NCI-H69 (cell line): ENCODE measurements around the gene TMEM198.

Experiments
- DNase-seq: peaks from one replicate; lab custom pipeline; 2025; lab: John Stamatoyannopoulos, UW

Gene TMEM198, protein sequence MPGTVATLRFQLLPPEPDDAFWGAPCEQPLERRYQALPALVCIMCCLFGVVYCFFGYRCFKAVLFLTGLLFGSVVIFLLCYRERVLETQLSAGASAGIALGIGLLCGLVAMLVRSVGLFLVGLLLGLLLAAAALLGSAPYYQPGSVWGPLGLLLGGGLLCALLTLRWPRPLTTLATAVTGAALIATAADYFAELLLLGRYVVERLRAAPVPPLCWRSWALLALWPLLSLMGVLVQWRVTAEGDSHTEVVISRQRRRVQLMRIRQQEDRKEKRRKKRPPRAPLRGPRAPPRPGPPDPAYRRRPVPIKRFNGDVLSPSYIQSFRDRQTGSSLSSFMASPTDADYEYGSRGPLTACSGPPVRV

DNA sequence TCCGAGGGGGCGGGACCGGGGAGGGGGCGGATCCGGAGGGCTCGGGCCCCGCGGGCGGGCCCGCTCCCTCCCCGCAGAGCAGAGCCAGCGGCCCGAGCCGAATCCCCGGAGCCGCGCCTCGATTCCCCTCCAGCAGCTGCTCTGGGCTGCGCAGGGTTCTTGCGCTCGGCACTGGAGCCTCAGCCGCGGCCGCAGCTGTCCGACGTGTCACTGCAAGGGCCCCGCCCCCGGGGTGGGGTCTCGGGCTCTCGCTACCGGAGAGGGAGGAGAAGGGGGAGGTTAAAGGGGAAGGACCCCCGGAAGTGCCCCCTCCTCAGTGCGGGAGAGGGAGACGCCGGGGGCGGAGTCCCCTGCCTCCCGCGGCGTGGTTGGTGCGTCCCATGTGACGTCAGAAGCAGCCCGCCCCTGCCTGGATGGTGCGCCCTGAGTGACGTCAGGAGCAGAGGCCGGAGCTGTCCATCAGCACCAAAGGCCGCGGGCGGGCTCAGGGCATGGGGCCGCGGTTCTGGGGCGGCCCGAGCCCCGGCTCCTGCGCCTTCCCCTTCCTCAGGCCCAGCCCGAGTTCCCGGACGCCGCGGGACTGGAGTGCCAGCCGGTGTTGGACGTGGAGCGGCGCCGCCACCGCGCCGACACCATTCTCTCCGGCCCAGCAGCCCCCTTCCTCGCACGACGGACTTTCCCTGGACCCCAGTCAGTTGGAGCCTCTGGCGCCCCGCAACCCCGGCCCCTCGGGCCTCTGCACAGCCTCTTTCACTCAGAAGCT lies at the start of gene TMEM198, which contains the start of gene CHPF:
TSS of gene TMEM198 (plus strand) at position 433 of the 763 bp plus-strand sequence. CDS start 700 bp downstream, outside the sequence.
TSS of gene CHPF (minus strand) at position 214 of the 763 bp plus-strand sequence. CDS start 271 bp downstream, outside the sequence.
- DNase-seq = peak; percentile 97

DNA sequence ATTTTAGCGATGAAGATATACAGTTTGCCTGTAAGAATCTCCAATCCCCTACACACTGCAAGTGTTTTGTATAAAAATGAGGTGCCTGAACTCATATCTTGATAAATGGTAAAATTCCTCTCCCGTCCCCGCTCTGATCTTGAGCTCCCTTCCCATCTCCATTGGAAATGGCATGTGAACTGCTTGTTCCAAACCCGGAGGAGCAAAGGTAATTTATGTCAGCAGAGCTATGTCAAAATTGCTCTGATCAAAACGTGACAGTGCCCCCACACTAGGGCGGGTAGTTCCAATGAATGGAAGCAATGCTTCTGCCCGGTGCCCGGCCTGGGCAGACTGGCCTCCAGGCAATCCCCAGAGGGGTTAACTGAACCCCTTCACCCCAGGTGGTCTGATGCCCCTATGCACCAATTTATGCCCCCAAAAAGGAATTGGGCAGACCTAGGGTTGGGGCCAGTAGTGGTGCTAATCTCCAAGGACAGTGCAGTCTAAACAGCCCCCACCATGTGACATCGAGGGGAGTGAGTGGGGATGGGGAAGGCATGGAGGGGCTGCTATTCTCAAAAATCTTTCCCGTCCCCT lies 48.8 kb upstream of the TMEM198 start:
- DNase-seq = no peak

DNA sequence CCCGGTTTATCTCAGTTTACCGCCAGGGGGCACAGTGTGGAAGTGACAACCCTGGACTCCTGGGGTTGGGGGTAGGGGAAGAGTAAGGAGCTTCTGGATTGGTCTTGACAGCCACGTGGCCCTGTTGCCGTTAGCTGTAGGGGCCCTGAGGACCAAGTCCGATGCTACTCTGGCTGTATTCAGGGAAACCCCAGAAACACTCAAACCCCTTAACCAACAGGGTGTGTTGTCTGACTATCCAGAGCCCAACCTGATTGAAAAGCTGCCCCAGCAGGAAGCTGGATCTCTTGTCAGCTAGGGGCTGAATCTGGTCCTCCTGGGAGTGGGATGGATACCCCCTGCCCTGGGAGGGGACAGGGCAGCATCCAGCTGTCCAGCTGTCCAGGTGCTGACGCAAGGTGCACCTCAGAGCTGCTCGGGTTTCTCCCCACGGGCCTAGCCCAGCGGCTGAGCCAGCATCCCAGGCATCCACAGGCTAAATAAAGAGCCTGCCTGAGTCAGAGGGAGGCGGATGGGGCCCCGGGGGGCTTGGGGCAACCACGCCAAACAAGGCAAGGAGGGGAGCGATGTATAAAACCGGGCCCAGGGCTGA lies 48.2 kb upstream of the TMEM198 start:
- peak; percentile 76 for DNase-seq

DNA sequence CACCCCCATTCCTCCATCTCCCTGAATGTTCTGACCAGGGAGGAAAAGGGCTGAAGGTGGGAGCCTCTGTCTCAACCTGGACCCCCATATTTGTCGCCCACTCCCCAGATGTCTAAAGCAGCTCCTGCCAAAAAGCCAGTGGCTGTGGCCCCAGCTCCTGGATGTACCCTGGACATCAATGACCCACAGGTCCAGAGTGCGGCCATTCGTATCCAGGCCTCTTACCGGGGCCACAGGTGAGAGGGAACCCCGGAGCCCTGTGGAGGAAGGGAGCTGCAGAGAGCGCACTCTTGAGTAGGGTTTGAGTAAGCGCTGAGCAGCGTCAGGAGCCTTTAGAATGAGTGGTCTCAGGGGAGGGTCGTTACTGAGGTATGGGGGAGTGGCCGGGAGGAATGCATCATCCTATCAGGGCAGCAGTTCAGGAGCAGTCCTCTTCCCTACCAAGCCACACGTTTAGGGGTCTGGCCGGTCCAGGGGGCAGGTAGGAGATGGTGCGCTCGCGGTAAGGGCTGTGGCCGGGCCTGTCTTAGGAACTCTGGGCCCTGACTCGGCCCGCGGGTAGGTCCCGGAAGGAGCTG lies 47.5 kb upstream of the TMEM198 start:
- DNase-seq = peak; percentile 41

DNA sequence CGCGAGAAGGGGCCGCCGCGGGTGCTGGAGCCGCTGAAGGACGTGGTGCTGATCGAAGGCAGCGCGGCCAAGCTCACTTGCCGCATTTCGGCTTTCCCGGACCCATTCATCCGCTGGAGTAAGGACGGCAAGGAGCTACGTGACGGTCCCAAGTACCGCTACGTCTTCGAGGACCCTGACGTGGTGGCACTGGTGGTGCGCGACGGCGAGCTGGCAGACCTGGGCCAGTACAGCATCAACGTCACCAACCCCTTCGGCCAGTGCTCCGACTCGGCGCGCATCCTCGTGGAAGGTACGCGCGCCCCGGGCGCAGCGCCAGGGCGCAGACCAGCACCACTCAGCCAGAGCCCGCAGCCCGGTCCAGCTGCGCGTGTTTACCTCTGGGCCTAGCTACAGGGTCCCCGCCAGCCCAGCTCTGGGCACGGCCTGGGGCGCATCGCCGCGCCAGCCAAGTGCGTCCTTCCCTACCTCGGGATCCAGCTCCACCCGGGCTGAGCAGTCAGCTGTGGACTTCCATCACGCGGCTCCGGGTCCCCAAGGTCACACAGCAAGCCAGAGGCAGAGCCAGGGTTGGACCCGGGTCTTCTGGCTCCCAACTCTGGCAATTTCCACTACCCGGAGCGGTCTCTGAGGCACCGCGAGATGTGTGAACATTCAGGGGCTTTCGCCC lies 46.9 kb upstream of the TMEM198 start:
- DNase-seq = peak; percentile 41

DNA sequence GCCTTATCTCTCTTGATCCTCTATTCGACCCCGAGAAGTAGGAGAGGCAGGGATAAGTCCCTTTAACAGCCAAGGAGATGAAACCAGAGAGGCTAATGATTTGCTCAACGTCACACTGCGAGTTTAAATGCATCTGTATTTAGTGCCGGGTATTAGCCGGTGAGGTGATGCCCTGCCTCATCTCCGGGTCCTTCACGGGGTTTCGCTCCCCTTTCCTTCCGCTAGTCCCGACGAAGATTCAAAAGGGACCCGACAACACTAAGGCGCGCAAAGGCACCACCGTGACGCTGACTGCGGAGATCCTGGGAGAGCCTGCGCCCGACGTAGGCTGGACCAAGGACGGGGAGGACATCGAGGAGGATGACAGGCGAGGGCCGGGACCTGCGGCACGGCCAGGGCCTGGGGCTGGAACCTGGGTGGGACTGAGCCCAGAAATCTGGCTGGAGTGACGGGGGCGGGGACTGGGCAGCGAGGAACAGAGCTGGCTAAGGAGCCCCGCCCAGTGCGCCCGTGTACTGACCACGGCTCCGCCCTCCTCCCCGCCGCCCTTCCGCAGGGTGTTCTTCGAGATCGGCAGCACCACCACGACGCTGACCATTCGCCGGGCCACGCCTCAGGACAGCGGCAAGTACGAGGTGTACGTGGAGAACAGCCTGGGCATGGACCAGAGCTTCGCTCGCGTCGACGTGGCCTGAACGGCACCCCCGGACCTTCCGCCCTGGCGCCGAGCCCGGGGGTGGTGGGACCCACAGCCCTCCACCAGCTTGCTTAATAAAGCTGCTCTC lies 46.1 kb upstream of the TMEM198 start:
- peak; percentile 40 for DNase-seq

DNA sequence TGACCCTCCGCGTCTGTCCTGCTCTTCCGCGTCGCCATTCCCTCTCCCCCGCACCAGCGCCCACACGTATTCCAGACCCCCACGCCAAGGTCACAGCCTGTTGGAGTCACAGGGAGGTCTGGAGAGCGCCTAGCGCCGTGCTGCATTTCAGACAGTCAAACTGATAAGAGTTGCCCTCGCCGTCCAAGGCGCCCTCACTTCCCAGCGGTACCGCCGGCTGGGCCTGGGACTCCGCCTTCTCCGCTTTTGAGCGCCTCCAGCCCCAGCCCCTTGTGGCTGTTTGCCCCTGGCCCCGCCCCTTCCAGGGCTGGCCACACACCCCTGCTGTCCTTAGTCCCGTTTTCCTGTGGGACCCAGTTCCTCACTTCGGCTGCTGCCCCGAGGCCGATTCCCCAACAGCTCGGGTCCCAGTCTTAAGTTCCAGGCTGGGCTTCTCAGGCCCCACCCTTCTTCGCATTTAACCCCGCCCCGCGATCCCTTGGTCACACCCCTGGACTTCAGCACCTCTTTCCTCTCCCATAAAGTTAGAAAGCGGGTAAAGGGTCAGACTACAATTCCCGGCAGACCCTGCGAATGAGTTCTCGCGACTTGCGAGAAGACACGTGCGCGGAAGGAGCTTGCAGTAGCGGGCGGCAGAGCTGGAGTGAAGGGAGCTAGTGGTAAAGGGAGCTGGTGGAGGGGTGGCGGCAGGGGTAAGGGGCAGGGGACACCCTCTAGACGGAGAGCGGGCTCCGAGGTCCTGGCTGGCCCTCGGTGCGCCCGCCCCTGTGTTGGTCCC lies 45.4 kb upstream of the TMEM198 start, which contains the start of gene GMPPA:
TSS of gene GMPPA (plus strand) at position 612 of the 778 bp plus-strand sequence. CDS start 1,085 bp downstream, outside the sequence.
- peak; percentile 96 for DNase-seq

DNA sequence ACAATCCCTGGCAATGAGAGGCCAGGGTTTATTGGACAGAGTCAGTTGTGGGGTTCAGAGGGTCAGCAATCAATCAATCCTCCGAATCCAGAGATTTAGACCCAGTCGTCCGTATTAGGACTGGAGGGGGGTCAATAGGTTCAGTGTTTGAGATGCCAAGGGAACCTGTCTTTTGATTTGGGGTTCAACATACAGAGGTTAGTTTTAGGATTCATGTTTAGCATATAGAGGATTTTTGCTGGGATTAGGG lies 44.8 kb upstream of the TMEM198 start:
- no peak for DNase-seq

DNA sequence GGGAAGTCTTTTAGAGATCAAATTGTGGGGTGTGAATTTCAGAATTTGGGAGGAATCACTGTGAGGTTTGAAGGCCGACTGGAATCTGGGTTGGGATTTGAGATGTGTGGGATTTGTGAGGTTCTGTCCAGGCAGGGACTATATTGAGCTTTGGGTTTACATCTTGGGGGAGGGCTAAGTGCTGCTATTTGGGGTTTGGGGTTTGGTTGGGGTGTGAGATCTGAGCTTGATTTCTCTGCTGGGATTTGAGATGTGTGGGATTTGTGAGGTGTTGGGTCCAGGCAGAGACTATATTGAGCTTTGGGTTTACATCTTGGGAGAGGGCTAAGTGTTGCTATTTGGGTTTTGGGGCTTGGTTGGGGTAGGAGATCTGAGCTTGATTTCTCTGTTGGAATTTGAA lies 44.3 kb upstream of the TMEM198 start:
- DNase-seq = no peak

DNA sequence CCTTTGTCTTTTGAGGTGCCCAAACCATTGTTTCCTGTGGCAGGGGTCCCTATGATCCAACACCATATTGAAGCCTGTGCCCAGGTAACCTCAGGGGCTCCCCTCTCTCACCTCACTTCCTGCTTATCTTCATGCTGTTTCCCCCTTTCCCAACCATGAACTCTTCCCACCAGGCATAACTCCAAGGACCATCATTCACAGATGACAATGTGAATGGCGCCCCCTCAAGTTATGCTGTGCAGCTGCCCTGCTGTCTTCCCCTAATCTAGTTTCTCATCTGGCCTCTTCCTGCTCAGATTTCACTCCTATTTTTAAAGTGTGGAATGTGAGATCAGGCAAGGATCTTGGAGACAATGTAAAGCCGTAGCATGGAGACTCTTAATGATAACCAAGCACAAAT lies 43.7 kb upstream of the TMEM198 start:
- no peak for DNase-seq

DNA sequence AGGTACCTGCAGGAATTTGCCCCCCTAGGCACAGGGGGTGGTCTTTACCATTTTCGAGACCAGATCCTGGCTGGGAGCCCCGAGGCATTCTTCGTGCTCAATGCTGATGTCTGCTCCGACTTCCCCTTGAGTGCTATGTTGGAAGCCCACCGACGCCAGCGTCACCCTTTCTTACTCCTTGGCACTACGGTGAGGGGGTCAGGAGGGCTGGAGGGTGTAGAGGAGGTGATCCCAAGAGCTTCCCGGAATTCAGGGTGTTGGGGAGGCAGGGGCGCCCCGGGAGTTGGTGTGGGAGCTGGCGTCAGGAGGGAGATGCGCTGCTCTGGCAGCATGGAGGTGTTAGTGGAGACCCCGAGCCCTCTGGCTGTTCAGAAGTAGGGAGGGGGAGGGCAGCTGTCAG lies 42.0 kb upstream of the TMEM198 start:
- DNase-seq = no peak

DNA sequence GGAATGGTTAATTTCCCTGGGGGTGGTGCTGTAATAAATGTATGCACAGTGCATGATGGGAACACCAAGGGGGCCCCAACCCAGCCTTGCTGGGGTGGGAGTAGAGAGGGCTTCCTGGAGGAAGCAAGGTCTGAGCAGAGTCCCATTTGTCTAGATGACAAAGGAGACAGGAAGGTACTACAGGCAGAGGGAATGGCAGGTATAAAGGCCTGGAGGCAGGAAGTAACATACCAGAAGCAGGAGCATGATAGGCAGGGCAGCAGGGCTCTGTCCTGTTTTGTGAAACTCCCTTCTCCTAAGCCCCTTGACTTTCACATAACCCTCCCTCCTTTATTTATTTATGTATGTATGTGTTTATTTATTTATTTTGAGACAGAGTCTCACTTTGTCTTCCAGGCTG lies 41.2 kb upstream of the TMEM198 start:
- peak; percentile 7 for DNase-seq

DNA sequence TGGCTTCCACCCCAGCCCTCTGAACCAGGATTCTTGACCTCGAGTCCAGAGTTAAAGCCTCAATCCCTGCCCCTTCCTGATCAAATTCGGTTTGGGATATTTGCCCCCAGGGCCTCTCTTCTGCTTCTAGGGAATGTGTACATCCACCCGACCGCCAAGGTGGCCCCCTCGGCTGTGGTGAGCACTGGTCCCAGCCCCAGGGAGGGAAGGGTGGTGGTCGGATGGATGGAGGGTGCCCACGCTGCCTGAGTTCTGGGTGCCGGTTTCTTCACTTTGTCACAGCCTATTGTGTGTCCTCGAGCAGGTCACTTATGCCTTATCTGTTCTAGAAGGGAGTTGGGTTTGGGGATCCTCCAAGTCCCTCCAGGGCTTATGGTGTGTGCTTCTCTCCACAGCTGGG lies 38.2 kb upstream of the TMEM198 start:
- DNase-seq = no peak

DNA sequence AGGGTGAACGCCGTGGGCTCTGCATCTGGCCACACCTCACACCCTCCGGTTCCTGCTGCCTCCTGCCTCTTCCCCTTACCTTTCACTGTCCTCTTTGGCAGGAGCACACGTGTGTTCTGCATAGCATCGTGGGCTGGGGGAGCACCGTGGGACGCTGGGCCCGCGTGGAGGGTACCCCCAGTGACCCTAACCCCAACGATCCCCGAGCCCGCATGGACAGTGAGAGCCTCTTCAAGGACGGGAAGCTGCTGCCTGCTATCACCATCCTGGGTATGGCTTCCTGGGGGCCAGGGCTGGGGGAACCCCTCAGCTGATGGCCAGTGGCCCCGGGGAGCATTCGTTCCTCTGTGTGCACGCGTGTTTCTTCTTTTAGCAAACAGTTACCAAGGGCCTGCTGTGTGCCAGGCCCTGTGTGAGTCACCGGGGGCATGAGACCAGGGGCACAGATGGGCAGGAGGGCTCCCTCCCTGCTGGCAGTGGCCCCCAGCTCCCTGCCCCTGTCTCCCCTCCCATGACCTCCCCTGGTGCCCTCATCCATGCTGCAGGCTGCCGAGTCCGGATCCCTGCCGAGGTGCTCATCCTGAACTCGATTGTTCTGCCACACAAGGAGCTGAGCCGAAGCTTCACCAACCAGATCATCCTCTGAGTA lies 37.6 kb upstream of the TMEM198 start:
- no peak for DNase-seq

DNA sequence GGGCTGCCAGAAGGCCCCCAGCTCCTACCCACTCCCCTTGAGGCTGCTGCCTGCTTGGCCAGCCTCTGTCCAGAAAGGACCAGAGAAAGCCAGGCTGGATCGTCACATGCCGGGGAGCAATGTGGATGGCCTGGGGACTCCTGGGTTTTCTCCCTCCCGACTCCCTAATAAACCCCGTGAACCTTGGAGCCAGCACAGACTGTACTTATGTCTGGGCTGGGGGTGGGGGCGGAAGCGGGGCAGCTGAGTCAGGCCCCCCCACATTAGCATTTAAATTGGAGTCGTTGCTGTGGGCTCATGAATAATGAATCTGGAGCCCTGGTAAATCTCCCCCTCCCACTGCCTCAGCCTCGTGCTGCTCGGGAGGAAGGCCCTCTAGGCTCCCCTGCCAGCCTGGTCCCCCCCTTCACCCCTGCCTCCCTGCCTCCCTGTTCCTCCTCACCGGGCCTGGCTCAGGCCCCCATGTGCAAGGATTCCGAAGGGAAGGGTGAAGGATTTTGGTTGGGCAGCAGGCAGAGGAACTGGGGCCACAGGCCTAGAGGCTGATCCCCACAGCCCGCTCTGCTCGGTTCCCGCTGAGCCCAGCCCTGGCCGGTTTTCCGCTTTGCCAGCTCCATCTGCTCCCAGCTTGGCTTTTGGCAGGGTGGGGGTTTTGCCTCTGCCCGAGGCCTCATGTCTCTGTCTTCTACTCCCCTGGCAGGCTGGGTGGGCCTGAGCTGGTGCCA lies 36.9 kb upstream of the TMEM198 start:
- peak; percentile 75 for DNase-seq

DNA sequence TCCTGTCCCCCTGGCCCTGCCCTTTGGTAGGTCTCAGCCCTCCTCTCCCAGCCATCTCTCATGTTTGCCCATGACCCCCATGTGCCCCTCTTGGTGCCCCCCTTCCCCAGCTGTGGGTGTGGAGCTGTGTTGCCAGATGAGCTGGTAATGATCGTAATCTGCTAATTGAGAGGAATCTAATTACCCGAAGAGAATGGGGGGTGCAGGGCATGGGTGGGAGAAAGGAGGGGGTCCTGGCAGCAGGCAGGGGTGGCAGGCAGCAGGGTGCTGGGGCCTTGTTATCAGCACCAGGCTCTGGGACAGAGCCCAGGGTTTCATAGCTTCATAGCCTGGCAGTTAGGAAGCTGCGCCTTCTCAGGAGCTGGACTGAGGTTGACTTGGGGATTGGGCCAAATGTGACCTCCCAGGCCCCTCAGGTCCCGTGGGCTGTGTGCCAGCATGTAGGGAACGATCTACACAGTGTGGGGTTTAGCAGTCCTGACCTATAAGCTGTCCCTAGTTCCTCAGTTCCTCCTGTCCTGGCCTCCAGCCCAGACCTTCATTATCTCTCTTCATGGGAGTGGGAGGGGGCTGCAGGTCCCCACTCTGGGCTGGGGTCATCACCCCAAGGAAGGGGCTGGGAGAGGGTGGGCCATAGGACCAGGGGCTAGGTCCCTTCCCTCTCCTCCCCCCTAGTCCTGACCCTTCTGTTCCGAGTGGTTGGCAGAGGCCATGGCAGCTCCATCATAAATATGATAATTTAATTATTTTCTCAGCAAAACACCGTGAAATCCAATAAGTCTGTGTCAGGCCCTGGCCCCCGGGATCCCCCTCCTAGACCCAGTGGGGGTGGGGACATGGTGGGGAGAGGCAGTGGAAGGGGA lies 36.0 kb upstream of the TMEM198 start:
- peak; percentile 75 for DNase-seq

DNA sequence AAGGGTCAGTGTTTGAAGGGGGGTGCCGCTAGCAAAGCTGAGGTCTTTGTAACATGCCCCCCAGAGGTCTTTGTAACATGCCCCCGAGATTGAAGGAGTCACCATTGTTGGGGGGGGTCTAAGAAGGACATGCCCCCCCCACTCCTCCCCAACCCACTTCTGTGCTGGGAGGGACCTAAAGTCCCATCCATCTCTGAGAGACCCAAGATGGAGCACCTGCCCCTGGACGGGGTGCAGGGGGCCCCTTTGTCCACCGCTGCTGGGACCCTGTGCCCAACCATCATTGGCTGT lies 35.4 kb upstream of the TMEM198 start:
- DNase-seq = peak; percentile 27
